Measurements from ENCODE around the gene CAPZA1.
A peak's percentile ranks its signal among the peaks of the same experiment; 100 is the strongest.
"Not testable (repeated sequence)": the region's sequence is repeated elsewhere in the genome, so short reads cannot be mapped to it uniquely, and the experiment has no call there.

The CAPZA1 gene

DNA sequence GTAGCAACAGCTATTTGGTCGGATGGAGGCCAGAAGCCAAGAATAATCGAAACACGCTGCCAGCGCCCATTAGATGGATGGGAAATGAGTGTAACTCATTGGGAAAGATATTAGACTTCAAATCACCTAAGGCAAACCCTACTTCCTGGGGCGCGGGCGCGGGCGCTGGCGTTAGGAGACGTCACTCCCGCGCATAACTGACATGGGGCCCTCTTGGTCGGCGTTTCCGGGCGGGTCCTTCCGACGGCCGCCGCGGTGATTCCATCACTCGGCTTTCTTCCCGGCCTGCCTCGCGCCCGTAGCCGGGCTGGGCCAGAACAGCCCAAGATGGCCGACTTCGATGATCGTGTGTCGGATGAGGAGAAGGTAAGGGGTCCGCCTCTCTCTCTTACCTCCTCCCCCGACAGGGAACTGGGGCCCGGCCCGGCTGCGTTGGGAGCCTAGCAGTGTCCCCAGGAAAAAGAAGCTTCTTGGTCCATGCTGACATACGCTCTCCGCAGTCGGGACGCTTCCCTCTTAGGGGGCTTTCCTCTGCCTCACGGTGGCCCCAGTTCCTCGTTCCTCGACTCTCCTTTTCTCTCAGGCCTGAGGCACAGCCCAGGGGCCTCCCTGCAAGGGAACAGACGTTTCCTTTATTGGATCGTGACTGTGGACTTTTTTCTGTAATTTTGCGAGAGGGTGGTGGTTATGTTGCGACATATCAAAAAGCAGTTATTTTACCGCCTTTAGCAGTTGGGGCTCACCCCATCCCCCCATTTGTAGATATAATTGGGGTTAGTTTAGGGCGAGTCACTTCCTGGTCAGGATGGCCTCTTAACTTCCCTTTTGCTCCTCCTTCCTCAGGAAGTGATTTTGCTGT lies at the start of gene CAPZA1:
Gene CAPZA1 (plus strand): TSS at position 315 of the 859 bp plus-strand sequence. CDS start 13 bp downstream, at position 328.
- DNase-seq: peak; percentile 84

DNA sequence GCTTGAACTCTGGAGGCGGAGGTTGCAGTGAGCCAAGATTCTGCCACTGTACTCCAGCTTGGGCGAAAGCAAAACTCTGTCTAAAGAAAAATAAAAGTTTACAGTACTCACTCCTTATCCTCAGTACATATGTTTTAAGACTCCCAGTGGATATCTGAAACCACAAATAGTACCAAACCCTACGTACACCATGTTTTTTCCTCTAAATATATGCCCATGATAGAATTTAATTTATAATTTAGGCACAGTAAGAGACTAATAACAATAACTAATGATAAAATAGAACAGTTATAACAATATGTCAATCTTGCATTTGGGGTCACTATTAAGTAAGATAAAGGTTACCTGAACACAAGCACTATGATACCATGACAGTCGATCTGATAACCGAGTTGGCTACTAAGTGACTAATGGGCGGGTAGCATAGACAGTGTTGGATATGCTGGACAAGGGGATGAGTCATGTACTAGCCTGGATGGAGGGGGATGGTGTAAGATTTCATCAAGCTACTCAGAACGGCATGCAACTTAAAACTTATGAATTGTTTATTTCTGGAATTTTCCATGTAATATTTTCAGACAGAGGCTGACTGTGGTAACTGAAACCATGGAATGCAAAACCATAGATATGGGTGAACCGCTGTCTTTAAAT lies 44.4 kb upstream of the CAPZA1 start:
- DNase-seq: no peak

DNA sequence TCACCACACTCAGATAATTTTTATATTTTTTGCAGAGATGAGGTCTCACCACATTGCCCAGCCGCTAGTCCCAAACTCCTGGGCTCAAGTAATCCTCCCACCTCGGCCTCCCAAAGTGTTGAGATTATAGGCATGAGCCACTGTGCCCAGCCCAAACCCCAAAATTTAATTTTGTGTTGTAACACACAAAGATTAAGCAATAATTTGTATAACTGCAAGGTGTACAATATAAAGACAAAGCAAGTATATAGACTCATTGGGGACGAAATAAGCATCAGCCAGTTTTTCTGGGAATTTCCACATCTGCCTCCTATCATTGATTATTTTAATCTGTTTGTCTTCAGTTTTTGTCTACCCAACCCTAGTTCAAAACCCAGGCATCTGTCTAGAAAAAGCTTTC lies 43.4 kb upstream of the CAPZA1 start:
- no peak for DNase-seq

DNA sequence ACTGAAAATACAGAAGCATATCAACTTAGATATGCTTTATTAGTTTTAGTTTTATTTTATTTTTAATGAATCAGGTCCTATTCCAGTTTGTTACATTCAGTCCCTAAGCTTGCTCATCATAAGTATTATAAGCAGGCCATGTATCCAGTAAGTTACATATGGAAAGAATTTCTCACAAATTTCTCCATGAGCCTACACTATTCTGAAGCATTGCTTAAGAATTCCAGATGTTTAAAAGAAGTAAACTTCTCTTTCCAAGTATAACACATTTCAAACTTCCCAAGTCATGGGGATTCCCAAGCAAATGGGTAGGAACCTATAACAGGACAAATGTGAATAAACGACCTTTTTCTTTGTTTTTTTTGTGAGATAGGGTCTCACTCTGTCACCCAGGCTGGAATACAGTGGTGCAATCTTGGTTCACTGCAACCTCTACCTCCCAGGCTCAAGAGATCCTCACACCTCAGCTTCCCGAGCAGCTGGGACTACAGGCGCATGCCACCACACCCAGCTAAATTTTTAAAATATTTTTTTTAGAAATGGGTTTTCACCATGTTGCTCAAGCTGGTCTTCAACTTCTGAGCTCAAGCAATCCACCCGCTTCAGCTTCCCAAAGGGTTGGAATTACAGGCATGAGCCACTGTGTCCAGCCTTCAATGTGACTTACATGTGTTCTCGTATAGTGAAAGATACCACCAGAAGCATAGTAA lies 39.7 kb upstream of the CAPZA1 start:
- DNase-seq: no peak

DNA sequence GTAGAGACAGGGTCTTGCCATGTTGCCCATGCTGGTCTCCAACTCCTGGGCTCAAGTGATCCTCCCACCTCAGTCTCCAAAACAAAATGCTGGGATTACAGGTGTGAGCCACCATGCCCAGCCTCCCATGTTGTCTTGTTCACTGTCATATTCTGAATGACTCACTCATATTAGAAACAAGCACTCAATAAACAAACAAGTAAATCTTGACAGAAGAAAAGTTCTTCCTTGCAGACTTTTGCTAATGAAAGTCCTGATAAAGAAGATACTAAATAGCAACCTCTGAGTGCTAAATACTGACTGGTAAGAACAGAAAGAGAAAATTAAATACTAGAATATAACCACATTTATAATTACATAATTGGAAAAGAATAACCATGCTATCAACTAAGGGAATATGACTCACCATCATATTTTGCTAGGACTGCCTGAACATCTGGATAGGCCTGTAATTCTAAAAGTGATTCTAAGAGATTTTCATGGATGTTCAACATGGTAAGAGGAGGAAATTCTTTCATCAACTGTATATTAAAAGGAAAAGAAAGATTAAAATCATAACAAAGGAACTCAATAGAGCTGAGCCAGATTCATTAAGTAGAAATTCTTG lies 37.9 kb upstream of the CAPZA1 start:
- no peak for DNase-seq

DNA sequence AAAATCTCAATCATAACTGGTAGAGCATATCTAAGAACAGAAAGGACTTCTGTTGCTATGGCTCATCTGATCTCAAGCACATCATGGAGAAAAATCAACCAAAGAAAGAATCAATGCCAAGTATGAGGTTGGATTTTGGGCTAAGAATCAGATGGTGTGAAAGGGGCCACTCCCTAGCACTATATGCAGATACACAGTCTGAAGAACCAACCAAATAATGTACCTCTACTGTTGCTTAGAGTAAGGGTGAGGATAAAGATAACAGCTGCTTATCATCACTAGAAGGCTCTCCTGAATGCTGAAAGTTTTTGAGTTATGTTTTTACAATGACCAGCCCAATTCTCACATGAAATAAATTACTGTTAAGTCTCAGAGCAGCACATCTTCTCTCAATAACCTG lies 36.3 kb upstream of the CAPZA1 start:
- DNase-seq: no peak

DNA sequence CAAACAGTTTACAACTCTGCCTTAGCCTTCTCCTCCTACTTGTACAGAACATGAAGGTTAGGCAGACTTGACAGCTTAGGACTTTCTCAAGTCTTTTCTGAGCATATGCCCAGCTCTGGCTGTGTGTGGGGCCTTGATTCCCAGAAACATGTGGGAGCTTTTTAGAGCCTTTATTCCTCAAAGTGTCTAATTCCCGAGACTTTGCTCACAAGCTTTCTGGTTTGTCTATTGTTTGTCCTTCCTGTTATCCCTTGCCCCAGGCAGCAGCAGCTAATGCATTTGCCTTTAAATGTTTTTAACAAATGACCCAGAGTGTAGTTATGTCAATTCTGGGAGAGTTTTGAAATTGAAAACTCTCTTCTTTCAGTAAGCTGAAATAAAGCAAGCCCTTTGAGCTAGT lies 29.9 kb upstream of the CAPZA1 start:
- DNase-seq: no peak

DNA sequence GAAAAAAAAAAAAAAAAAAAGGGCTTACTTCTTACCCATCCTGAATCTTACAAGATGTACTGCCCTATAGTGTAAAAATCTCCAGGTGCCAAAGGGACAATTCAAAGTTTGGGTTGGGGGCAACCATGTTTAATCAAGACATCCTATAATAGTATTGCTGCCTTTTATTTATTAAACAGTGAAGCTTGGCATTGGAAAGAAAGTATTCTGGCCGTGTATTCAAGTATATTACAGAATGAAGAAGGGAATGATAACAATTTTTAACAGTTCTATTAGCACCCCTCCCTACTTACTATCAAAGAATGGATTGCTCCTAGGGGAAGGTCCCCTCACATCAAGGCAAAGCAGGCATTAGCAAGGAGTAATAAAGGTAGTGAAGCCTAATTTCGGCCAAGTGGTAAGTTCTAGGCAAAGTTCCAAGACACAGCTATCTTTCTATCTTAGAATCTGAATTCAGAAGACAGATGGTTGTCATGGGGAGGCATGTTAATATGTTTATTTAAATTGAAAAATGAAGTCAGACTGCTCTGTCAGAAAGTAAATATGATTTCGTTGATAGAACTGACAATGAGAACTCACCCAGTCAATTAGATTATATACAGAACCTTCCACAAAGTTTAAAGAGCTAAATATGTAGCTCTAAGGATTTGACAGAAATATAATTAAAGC lies 25.3 kb upstream of the CAPZA1 start:
- DNase-seq: no peak

DNA sequence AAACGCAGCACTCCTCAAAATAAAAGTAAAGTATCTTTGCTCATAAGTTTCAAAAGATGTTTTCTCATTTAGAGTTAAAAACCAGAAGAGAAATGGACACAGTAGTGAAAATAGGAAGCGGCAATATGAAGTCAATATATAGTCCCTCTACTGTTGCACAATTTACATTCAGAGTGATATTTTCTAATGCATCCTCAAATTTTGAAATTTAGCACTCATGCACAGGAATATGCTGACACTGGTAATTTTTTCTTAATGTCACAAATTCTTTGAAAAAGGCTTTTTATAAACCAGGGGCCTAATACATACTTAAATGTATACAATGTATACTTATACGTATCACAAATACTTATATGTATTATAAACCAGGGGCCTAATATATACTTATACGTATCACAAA lies 20.2 kb upstream of the CAPZA1 start:
- DNase-seq: no peak

DNA sequence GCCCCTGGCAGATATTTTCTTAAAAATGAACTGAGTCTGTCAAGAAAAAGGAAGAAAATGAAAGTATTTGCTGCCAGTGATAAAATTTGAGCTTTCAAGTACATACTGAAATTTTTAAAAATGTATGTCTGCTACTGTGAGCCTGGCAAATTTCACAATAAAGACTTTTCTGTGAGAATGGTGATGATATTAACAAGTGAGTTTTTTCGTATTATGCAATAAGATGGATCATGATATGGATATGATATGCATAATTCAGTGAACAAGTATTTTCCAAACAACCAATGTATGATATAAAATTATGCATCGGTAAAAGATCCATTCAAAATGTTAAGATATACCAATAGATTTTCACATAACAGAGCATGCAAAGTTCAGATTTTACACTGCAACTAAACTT lies 16.6 kb upstream of the CAPZA1 start:
- no peak for DNase-seq

DNA sequence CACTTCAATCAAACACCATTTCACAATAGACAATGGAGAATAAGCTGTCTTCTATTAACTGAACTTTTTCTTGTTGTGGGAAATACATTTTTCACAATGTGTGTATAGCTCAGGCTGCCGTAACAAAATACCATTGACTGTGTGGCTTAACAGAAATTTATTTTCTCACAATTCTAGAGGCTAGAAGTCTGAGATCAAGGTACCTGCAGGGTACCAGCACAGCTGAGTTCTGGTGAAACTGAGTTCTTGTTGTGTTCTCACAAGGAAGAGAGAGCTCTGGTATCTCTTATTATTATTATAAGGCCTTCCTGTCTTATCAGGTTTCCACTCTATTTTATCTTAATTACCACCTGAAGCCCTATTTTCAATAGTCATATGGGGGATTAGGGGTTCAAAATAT lies 16.1 kb upstream of the CAPZA1 start:
- no peak for DNase-seq

DNA sequence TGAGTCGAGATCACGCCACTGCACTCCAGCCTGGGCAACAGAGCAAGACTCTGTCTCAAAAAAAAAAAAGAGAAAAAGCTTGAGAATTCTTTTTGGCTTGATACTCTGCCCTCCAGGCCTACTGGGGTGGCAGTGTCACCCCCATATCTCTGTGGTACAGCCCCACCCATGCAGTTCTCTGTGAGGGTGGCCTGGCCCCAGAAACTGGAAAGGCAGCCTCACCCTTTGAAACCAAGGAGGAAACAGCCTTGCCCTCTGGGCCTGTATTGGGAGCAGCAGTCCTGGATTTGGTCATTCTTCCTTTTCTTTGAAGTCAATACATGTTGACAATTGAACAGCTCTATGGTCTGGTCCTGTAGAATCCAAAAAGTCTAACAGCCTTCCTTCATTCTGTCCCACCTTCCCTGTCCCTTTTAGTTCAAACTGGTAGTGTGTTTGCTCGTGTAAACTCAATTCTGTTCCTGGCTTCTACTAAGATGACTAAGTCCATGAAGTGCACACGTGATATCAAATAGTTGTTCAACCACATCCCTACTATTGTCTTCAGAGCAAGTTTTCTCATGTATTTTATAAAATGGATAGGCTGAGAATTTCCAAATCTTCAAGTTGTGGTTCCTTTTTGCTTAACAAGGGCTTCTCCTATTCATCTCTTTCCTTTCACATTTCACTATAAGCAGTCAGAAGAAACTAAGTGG lies 13.9 kb upstream of the CAPZA1 start:
- no peak for DNase-seq

DNA sequence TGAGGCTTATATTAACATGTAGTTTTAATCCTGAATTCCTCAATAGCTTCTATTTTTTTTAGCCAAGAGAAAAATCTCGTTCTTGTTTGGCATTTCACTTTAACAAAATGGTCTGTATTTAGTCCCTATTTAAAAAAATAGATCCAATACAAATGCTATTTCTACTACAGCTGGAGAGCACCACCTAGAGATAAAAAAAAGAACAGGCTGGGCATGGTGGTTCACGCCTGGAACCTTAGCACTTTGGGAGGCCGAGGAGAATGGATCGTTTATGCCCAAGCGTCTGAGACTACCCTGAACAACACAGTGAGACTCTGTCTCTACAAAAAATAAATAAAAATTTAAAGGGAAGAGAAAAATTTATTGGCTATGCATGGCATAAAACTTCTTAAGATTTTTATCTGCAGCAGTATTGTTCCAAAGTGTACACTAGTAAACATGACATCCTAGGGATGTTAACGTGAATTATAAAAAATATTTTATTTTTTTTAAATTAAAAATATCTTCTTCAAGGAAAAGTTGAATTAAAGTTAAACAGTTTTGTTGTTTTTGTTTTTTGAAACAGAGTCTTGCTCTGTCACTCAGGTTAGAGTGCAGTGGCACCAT lies 5.1 kb upstream of the CAPZA1 start:
- DNase-seq: no peak

DNA sequence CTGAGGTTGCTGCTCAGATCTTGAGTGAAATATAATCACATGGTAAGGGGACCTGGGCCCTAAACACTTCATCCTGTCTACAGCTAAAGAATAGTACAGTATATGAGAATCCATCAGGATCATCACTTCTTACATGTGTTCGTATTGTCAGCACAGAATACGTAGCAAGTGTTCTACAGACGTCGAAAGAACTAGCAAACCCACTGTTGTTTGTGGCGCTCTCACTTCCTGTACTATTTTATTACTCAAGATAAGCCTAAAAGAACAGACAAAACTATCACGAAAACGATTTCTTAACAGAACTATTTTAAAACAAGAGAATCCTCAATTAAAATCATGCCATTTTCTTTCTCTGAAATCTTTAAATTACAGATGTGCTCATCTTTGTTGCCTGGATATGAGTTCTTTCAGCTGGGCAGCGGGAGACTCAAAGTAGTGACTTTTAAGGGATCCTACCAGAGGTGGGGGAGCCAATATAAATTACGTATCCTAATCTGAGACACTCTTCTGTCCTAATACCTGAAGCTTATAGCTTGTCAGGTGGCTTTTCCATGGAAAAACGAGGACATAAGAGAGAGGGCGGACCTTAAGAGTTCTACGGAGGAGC lies 1.4 kb upstream of the CAPZA1 start:
- no peak for DNase-seq

DNA sequence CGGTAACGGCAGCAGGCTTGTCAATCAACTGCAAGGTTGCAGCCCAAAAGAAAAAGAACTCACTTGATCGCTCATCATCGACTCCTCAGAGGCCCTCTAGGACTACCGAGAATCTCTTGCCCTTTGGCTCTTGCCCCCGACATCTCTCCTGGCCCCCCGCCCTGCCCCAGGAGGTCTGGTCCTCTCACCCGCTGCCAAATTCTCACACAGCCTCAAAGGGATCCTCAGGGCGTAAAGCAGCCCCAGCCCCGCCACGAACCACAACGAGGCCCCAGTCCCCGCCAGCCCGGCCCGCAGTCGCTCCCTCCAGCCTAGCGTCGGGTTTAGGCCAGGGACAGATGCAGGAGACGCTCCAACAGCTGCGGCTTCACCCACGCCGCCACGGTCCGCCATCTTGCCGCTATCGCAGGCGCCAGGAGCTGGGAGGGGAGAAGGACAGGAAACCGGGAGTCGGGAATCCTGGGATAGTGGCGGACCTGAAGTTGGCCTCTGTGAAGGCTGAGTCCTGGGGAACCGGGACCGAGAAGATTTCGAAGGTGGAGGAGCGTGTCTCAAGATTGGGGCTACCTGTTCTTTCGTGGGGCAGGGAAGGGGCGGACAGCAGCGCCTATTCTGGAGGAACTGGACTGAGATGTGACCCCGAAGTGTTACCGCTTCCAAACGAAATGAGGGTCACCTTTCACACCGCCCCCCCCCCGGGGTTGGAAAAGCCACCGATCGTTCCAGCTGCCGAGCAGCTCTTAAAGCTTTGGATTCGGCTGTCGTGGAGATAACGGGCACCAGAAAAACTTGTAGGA lies 713 bp upstream of the CAPZA1 start, which contains the start of gene ST7L:
Gene ST7L (minus strand): TSS at position 421 of the 797 bp plus-strand sequence. CDS start 28 bp downstream, at position 393.
- peak; percentile 52 for DNase-seq

DNA sequence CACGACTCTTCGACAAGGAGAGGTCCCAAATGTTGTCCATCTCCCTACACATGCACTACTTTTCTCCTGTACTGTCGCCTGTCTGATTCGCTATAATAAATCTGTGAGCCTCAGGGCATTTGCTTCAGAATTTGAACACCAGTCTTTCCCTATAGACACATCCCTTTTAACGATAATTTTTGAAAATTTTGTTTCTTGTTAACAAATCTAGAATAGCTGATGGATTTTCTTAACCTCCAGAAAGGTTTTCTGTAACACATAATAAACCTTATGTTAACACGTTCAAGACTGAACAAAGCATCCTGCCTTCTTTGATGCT lies 704 bp downstream of the CAPZA1 start:
- DNase-seq: no peak

DNA sequence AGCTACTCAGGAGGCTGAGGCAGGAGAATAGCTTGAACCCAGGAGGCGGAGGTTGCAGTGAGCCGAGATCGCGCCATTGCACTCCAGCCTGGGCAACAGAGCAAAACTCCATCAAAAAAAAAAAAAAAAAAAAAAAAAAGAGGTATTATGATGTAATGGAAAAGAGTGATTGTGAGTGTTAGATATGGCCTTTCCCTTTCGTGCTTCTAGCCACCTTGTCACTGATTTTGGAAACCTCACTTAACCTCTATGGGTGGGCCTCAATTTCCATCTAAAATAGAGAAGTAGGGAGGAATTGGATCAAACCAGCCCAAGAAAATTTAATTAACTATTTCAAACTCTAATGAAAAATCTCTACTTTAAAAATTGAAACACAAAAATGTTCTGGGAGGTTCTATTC lies 4.9 kb downstream of the CAPZA1 start:
- DNase-seq: not testable (repeated sequence)

DNA sequence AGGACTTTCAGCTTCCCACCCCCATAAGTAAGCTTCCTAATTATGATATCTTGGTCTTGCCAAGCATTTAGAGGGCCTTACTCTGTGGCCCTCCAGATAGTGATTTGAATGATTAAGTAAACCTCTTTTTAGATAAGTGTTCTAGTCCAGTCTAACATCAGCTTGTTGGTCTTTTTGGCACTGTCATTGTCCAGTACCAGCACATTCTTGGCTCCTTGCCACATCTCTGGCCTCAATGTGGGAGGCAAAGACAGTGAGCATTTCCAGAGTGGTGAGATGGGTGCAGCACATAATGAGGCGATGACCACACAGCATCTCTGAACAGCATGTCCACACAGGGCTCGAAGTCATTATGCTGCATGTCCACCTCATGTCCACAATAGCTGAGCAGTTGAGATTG lies 6.1 kb downstream of the CAPZA1 start:
- DNase-seq: no peak

DNA sequence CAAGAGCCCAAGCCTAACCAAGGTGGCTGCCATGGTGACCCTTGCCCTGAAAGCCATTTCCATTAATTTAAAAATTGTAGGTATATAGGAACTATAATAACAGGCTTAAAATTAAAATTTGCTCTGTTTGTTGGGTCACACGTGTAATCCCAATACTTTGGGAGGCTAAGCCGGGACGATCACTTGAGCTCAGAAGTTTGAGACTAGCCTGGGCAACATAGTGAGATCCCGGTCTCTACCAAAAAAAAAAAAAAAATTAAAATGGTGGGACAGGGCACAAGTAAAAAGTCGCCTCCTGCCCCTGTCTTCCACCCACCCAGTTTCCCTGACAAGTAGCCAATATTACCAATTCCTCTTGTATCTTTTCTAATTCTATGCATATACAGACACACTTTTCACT lies 6.6 kb downstream of the CAPZA1 start:
- DNase-seq: no peak

DNA sequence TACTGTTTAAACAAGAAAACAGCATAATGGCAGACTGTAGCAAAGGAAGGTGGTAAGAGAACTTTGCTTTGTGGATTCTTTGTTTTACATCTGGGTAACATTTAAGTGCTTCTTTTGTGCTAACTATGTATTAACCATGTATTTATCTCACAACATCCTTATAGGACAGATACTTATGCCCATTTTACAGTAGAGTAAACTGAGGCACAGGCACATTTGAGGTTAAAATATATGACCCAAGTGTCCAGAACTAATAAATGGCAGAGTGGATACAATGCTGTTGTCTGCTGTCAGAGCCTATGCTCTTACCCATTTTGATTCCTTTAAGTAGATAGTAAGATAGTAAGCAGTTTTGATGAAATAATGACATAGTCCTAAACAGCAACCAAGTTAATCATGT lies 7.3 kb downstream of the CAPZA1 start:
- DNase-seq: no peak

DNA sequence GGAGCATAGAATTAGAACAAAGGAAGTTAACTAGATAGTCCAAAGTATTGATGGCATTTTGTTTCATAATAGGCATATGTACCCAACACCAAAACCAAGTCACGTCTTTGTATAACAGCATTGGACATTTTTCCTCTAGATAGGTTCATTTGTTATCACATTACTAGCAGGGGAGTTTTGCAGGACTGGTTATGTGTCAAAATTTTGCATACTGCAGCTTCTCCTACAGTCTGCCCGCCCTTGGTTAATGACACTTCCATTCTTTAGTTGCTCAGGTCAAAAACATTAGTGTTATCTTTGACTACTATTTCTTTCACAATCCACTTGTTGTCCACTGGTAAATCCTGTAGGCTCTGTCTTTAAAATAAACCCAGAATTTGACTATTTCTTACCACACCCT lies 8.9 kb downstream of the CAPZA1 start:
- DNase-seq: no peak
